Breast epithelium (tissue), 3 donors: ENCODE data around the gene CES5A.

Source experiments
- CTCF ChIP-seq, 3 donors: fragments of 450-650 bp; IDR thresholded peaks; one replicate each; pipeline ENCODE4 v1.5.1; 2016 to 2017; ENCODE audit warnings: antibody characterized with exemption in 3 of 3, mild to moderate bottlenecking in 3 of 3, moderate library complexity in 3 of 3
- POLR2A ChIP-seq: fragments of 450-650 bp; IDR thresholded peaks from one replicate; pipeline ENCODE4 v1.6.1; 2016; ENCODE audit warnings: antibody characterized with exemption, mild to moderate bottlenecking, moderate library complexity
- POLR2AphosphoS5 ChIP-seq, 3 donors: sonication (generic); formaldehyde crosslinking; IDR thresholded peaks; one replicate each; pipeline ENCODE4 v1.6.1; 2017; ENCODE audit warnings: antibody characterized with exemption in 3 of 3

- TF ChIP-seq CTCF (IDR thresholded peaks at IDR 0.05) = no peak
- no peak for TF ChIP-seq POLR2A
- TF ChIP-seq POLR2AphosphoS5 (IDR thresholded peaks at IDR 0.05) = no peak
These were observed 57.8 kb downstream of the CES5A start for GRCh38 chr16:55817236-55817912.
